Activated CD8-positive, alpha-beta memory T cell treated with anti-CD3 and anti-CD28 coated beads for 36 hours (primary cell): ENCODE measurements around the gene ANKH. TPM values are rescaled to one million over a fixed set of nuclear protein-coding genes. Genes with fewer than 3 reads are reported as not detected.

Experiments
- CTCF ChIA-PET: fragments of 350-600 bp; sonication (Branson Sonifier 250); formaldehyde crosslinking; loops from one replicate; lab custom pipeline; 2021; ENCODE audit warnings: antibody characterized with exemption; lab: Charles Lee
- POLR2A ChIA-PET: fragments of 350-600 bp; sonication (Branson Sonifier 250); formaldehyde crosslinking; loops from one replicate; lab custom pipeline; 2021; ENCODE audit warnings: antibody characterized with exemption; lab: Charles Lee
- total RNA-seq, 2 experiments: library from RNA; stranded (reverse); gene quantifications; one replicate each; pipeline ENCODE4 v1.2.3, GENCODE V29; 2021

The ANKH gene
- total RNA-seq, 2 experiments from 2014 or later: 88.6 to 90.1 TPM

GRCh38 chr5:14757850-14758249, 113.7 kb downstream of the ANKH start:
- CTCF ChIA-PET: no interaction called here

GRCh38 chr5:14756478-14756877, 115.1 kb downstream of the ANKH start:
- ChIA-PET POLR2A (no interaction called here), CTCF (no interaction called here)

More at GRCh38 chr5:14757850-14758249, 113.7 kb downstream of the ANKH start:
- POLR2A ChIA-PET: no interaction called here

GRCh38 chr5:14753947-14754346, 117.6 kb downstream of the ANKH start:
- CTCF ChIA-PET: no interaction called here

GRCh38 chr5:14753292-14753691, 118.3 kb downstream of the ANKH start:
- CTCF ChIA-PET: no interaction called here

More at GRCh38 chr5:14753947-14754346, 117.6 kb downstream of the ANKH start:
- POLR2A ChIA-PET: no interaction called here

GRCh38 chr5:14752497-14753071, 119.0 kb downstream of the ANKH start:
- ChIA-PET CTCF (no interaction called here), POLR2A (no interaction called here)

More at GRCh38 chr5:14753292-14753691, 118.3 kb downstream of the ANKH start:
- POLR2A ChIA-PET: no interaction called here

GRCh38 chr5:14750712-14751111, 120.9 kb downstream of the ANKH start:
- ChIA-PET POLR2A (no interaction called here), CTCF (interaction anchor here (0.5 kb wide), 1 partner anchor 145 kb away, joined by 4 read pairs; no protein-coding TSS in a partner anchor)

- POLR2A ChIA-PET: no interaction called here
- CTCF ChIA-PET: interaction anchor here (1.8 kb wide), 1 partner anchor 23 kb away, joined by 7 read pairs; no protein-coding TSS in a partner anchor
Measured at GRCh38 chr5:14749579-14750101, 121.9 kb downstream of the ANKH start.

GRCh38 chr5:14748180-14748900, 123.2 kb downstream of the ANKH start:
- CTCF ChIA-PET: interaction anchor here (1.8 kb wide), 1 partner anchor 21 kb away, joined by 7 read pairs; no protein-coding TSS in a partner anchor
- POLR2A ChIA-PET: no interaction called here

GRCh38 chr5:14745753-14746152, 125.8 kb downstream of the ANKH start:
- ChIA-PET POLR2A (no interaction called here), CTCF (no interaction called here)

- ChIA-PET CTCF (no interaction called here), POLR2A (no interaction called here)
Measured at GRCh38 chr5:14745188-14745563, 126.4 kb downstream of the ANKH start.

- ChIA-PET POLR2A (interaction anchor here (0.6 kb wide), 1 partner anchor 10 kb away, joined by 3 read pairs; no protein-coding TSS in a partner anchor), CTCF (no interaction called here)
Measured at GRCh38 chr5:14744296-14745187, 127.0 kb downstream of the ANKH start.

- ChIA-PET CTCF (interaction anchor here (1.0 kb wide), 1 partner anchor 260 kb away, joined by 4 read pairs; no protein-coding TSS in a partner anchor), POLR2A (interaction anchor here (0.6 kb wide), 1 partner anchor 10 kb away, joined by 3 read pairs; no protein-coding TSS in a partner anchor)
Measured at GRCh38 chr5:14743601-14744295, 127.8 kb downstream of the ANKH start.

- ChIA-PET CTCF (no interaction called here), POLR2A (no interaction called here)
Measured at GRCh38 chr5:14742498-14742897, 129.1 kb downstream of the ANKH start.

- ChIA-PET POLR2A (no interaction called here), CTCF (no interaction called here)
Measured at GRCh38 chr5:14741801-14742440, 129.7 kb downstream of the ANKH start.

- CTCF ChIA-PET: interaction anchor here (1.0 kb wide), 1 partner anchor 15 kb away, joined by 3 read pairs; no protein-coding TSS in a partner anchor
- POLR2A ChIA-PET: no interaction called here
Measured at GRCh38 chr5:14741131-14741530, 130.4 kb downstream of the ANKH start.

- POLR2A ChIA-PET: no interaction called here
- CTCF ChIA-PET: interaction anchor here (1.0 kb wide), 1 partner anchor 13 kb away, joined by 3 read pairs; no protein-coding TSS in a partner anchor
Measured at GRCh38 chr5:14739981-14740380, 131.6 kb downstream of the ANKH start.

GRCh38 chr5:14739538-14739937, 132.0 kb downstream of the ANKH start:
- CTCF ChIA-PET: no interaction called here

GRCh38 chr5:14738050-14738449, 133.5 kb downstream of the ANKH start:
- POLR2A ChIA-PET: no interaction called here
- CTCF ChIA-PET: no interaction called here

More at GRCh38 chr5:14739538-14739937, 132.0 kb downstream of the ANKH start:
- POLR2A ChIA-PET: no interaction called here
